Right atrium auricular region (tissue), 2 donors: ENCODE results near the gene VKORC1. TPM values are rescaled to one million over a fixed set of nuclear protein-coding genes. Genes with fewer than 3 reads are reported as not detected.

Experiments
- DNase-seq: peaks from one replicate; pipeline ENCODE4 v3.0.0-alpha.2; 2019; ENCODE audit warnings: low spot score
- H3K27ac ChIP-seq, 2 donors: fragments of 200-600 bp; sonication (generic); 1 replicate in 1 of 2; 2 replicates in 1 of 2; pipeline ENCODE4 v1.5.1; 2016 to 2019
- H3K27me3 ChIP-seq, 2 donors: fragments of 200-600 bp; sonication (generic); one replicate each; pipeline versions ENCODE4 v1.5.1 to v1.6.0; 2017 to 2019
- H3K36me3 ChIP-seq: fragments of 200-600 bp; sonication (generic); one replicate; pipeline ENCODE4 v1.5.1; 2016
- H3K4me1 ChIP-seq, 2 donors: fragments of 200-600 bp; sonication (generic); one replicate each; pipeline versions ENCODE4 v1.5.1 to v1.6.0; 2017 to 2019
- H3K4me3 ChIP-seq, 2 donors: fragments of 200-600 bp; sonication (generic); 1 replicate in 1 of 2; 2 replicates in 1 of 2; pipeline ENCODE4 v1.5.1; 2017 to 2019; ENCODE audit warnings: mild to moderate bottlenecking in 1 of 2, moderate library complexity in 1 of 2
- H3K9me3 ChIP-seq, 2 donors: fragments of 200-600 bp; sonication (generic); one replicate each; pipeline ENCODE4 v1.5.1; 2019
- CTCF ChIP-seq, 2 donors: fragments of 200-600 bp; sonication (generic); IDR thresholded peaks; one replicate each; pipeline ENCODE4 v1.5.1; 2019; ENCODE audit warnings: antibody characterized with exemption in 2 of 2
- total RNA-seq, 2 donors: library from RNA; depleted of rRNA; stranded (reverse); fragments of >200 nt; gene quantifications; one replicate each; pipeline ENCODE4 v1.1.0, GENCODE V29; 2016

The VKORC1 gene
- total RNA-seq, 2 donors from 2014 or later, result 64.9 to 71.8 TPM

GRCh38 chr16:31074814-31075183 lies 19.8 kb downstream of the VKORC1 start:
- H3K9me3 ChIP-seq, result no peaks in the 10 kb centered on the region
- H3K4me1 ChIP-seq, result peaks cover 0 to 27% of the 10 kb centered on the region in 2 donors
- H3K4me3 ChIP-seq, result peak overlapping the region; percentile 96 to 98

GRCh38 chr16:31073970-31074813 lies 20.4 kb downstream of the VKORC1 start, which contains the start of the genes ZNF646 and ZNF668:
TSS of gene ZNF646 (plus strand) at chr16:31074422. CDS start at chr16:31076325, 1,903 bp downstream.
TSS of gene ZNF668 (minus strand) at chr16:31074240. CDS start at chr16:31064459, 9,781 bp downstream.
- peak within 1 kb of the TSS; percentile 92 to 94 for H3K27ac ChIP-seq
- H3K9me3 ChIP-seq, result no peaks in the 10 kb centered on the region
- H3K36me3 ChIP-seq, result peaks cover 29% of the 10 kb centered on the region
- TF ChIP-seq CTCF (IDR thresholded peaks at IDR 0.05), result no peak
- H3K27me3 ChIP-seq, result no peaks in the 10 kb centered on the region
- H3K4me1 ChIP-seq, result peaks cover 0 to 27% of the 10 kb centered on the region in 2 donors
- DNase-seq, result peak; percentile 98
- H3K4me3 ChIP-seq, result peak within 1 kb of the TSS; percentile 96 to 98

More at GRCh38 chr16:31074814-31075183, 19.8 kb downstream of the VKORC1 start:
- no peak for TF ChIP-seq CTCF (IDR thresholded peaks at IDR 0.05)
- DNase-seq, result no peak
- Histone ChIP-seq H3K36me3 (peaks cover 35% of the 10 kb centered on the region), H3K27ac (peak overlapping the region; percentile 92 to 94), H3K27me3 (no peaks in the 10 kb centered on the region)

- no peak for TF ChIP-seq CTCF (IDR thresholded peaks at IDR 0.05)
- Histone ChIP-seq H3K36me3 (peaks cover 20% of the 10 kb centered on the region), H3K27ac (peak overlapping the region; percentile 92 to 94), H3K4me3 (peak overlapping the region; percentile 96 to 98), H3K9me3 (no peaks in the 10 kb centered on the region), H3K4me1 (peaks cover 0 to 27% of the 10 kb centered on the region in 2 donors), H3K27me3 (no peaks in the 10 kb centered on the region)
- peak; percentile 89 for DNase-seq
Measured at GRCh38 chr16:31073142-31073969, 21.2 kb downstream of the VKORC1 start.

- no peak for DNase-seq
- H3K36me3 ChIP-seq, result peaks cover 13% of the 10 kb centered on the region
- TF ChIP-seq CTCF (IDR thresholded peaks at IDR 0.05), result no peak
- H3K4me1 ChIP-seq, result peaks cover 0 to 27% of the 10 kb centered on the region in 2 donors
- H3K27ac ChIP-seq, result peak overlapping the region; percentile 92 to 94
- no peaks in the 10 kb centered on the region for H3K27me3 ChIP-seq
- no peaks in the 10 kb centered on the region for H3K9me3 ChIP-seq
- H3K4me3 ChIP-seq, result peak overlapping the region; percentile 96 to 98
Measured at GRCh38 chr16:31072540-31073141, 22.0 kb downstream of the VKORC1 start.

GRCh38 chr16:31071861-31072260 lies 22.7 kb downstream of the VKORC1 start:
- no peak for DNase-seq
- H3K27me3 ChIP-seq, result no peaks in the 10 kb centered on the region
- H3K4me1 ChIP-seq, result peaks cover 0 to 27% of the 10 kb centered on the region in 2 donors

More at GRCh38 chr16:31071861-31072260, 22.7 kb downstream of the VKORC1 start:
- H3K36me3 ChIP-seq, result peaks cover 5% of the 10 kb centered on the region
- no peaks in the 10 kb centered on the region for H3K9me3 ChIP-seq
- H3K4me3 ChIP-seq, result no peak overlapping the region
- TF ChIP-seq CTCF (IDR thresholded peaks at IDR 0.05), result no peak
- H3K27ac ChIP-seq, result peak overlapping the region in 1 of 2 donors; percentile 92
